Activated CD4-positive, alpha-beta T cell treated with anti-CD3 and anti-CD28 coated beads, Interleukin-2, amount 50 U/mL, for 48 hours (primary cell): ENCODE results near the gene GAB1.

Experiments used
- DNase-seq, 2 experiments: peaks; one replicate each; pipeline ENCODE4 v3.0.0-alpha.2; 2020

The GAB1 gene

GRCh38 chr4:143424276-143424675 lies 87.6 kb downstream of the GAB1 start:
- no peak for DNase-seq

- no peak for DNase-seq
Measured at GRCh38 chr4:143431526-143432257, 95.0 kb downstream of the GAB1 start.

GRCh38 chr4:143432258-143432591 lies 95.5 kb downstream of the GAB1 start:
- no peak for DNase-seq

GRCh38 chr4:143433231-143433630 lies 96.6 kb downstream of the GAB1 start:
- no peak for DNase-seq

GRCh38 chr4:143435955-143436354 lies 99.3 kb downstream of the GAB1 start:
- no peak for DNase-seq

- DNase-seq, result no peak
Measured at GRCh38 chr4:143437476-143437875, 100.8 kb downstream of the GAB1 start.

GRCh38 chr4:143437937-143438336 lies 101.3 kb downstream of the GAB1 start:
- DNase-seq, result no peak

- no peak for DNase-seq
Measured at GRCh38 chr4:143438710-143439109, 102.0 kb downstream of the GAB1 start.

- DNase-seq, result no peak
Measured at GRCh38 chr4:143441109-143441508, 104.4 kb downstream of the GAB1 start.

GRCh38 chr4:143441678-143442077 lies 105.0 kb downstream of the GAB1 start:
- DNase-seq, result no peak

GRCh38 chr4:143443728-143444127 lies 107.1 kb downstream of the GAB1 start:
- DNase-seq, result no peak

- DNase-seq, result no peak
Measured at GRCh38 chr4:143451186-143451585, 114.5 kb downstream of the GAB1 start.

- no peak for DNase-seq
Measured at GRCh38 chr4:143455211-143455610, 118.5 kb downstream of the GAB1 start.

GRCh38 chr4:143458966-143459365 lies 122.3 kb downstream of the GAB1 start:
- DNase-seq, result no peak

GRCh38 chr4:143473334-143474126 lies 136.9 kb downstream of the GAB1 start:
- DNase-seq, result no peak

GRCh38 chr4:143477487-143477886 lies 140.8 kb downstream of the GAB1 start:
- no peak for DNase-seq

GRCh38 chr4:143481361-143481760 lies 144.7 kb downstream of the GAB1 start:
- no peak for DNase-seq

GRCh38 chr4:143482840-143483239 lies 146.2 kb downstream of the GAB1 start:
- no peak for DNase-seq

GRCh38 chr4:143486314-143486713 lies 149.6 kb downstream of the GAB1 start:
- DNase-seq, result no peak

- DNase-seq, result no peak
Measured at GRCh38 chr4:143488687-143489086, 152.0 kb downstream of the GAB1 start.

GRCh38 chr4:143489106-143489505 lies 152.4 kb downstream of the GAB1 start:
- no peak for DNase-seq

- no peak for DNase-seq
Measured at GRCh38 chr4:143498021-143498420, 161.3 kb downstream of the GAB1 start.

GRCh38 chr4:143502231-143502630 lies 165.6 kb downstream of the GAB1 start:
- no peak for DNase-seq

- DNase-seq, result no peak
Measured at GRCh38 chr4:143506031-143506430, 169.4 kb downstream of the GAB1 start.

GRCh38 chr4:143511906-143512305 lies 175.2 kb downstream of the GAB1 start:
- no peak for DNase-seq
